Activated naive CD4-positive, alpha-beta T cell treated with Interleukin-2 at 50 U/mL for 16 hours (primary cell): Measurements from ENCODE around the gene CHST8.

Source experiments
- DNase-seq: peaks from one replicate; pipeline ENCODE4 v3.0.0-alpha.2; 2020

The CHST8 gene

DNA sequence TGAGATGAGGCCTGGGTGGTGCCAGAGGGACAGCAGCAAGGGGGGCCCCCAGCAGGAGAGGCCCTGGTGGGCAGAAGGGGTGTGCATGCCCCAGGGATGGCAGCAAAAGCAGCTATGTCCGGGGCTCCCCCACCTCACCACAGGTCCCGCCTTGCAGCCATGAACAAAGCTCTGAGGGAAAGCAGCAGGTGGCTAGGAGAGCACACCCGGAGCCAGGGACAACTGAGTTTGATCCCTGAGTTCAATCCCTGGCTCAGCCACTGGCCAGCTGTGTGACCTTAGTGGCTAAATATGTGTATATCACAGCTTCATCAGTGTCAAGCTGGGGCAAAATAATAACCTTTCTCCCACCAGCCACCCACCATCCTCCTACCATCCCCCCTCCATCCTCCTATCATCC lies 127.3 kb downstream of the CHST8 start:
- DNase-seq, result no peak

DNA sequence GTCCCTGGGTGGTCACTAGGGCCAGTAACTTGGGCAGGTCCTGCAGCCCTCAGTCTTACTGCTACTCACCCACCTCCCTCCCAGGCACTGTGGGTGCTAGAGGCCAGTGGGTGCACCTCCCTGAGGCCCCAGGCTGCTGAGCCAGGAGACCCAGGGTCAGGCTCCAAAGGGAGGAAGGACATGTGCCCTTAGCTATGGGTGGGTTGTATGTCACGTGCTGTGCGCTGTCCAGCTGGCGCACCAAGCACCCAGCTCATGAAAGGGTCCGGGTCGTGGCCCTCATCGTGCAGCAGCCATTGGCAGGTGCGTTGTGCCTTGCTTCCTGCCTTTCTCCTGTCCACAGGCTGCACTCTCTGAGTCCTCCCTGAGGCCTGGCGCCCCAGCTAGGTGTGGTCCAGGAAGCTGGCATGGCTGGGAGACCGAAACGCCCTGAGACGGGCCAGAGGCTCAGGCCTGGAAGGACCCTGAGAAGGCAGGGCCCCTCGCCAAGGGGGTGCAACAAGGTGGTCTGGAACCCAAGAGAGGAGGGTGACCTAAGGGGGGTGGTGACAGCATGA lies 127.9 kb downstream of the CHST8 start:
- DNase-seq, result no peak

DNA sequence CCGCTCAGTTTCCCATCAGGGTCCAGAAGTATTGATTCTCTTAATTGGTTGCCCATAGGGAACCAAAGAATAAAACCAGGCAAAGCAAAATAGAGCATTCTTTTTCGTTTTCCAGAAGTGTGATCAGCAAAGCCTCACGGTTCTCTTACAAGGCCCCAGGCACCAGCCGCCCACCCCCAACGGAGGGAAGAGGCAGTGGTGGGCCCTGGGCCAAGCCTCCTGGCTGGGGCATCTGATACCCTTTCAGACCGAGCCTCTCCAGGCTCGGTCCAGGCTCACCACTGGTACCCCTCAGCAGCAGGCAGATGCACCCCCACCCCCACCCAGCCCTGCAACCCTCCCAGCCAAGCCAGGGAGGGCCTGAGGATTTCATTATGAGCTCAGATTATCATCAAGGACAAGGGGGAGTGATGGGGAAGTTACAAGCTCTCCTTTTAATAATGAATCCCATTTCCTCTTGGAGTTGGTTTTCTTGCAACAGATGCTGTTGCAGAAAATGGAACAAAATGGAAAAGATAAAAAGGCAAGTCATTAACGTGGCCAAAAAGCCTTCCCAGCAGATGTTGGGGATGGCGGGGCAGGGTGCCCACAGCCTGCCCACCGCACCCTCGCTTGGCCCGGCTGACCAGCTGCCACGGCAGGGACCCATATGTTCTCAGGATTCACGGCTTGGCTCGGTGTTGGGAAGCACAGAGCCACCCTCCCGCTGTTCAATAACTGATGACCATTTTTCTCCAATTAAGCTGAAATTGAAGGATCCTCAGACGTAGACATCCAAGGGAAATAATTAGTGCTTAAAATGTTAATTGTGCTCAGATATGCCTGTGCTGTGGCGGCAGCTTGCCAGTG lies 129.1 kb downstream of the CHST8 start:
- no peak for DNase-seq

DNA sequence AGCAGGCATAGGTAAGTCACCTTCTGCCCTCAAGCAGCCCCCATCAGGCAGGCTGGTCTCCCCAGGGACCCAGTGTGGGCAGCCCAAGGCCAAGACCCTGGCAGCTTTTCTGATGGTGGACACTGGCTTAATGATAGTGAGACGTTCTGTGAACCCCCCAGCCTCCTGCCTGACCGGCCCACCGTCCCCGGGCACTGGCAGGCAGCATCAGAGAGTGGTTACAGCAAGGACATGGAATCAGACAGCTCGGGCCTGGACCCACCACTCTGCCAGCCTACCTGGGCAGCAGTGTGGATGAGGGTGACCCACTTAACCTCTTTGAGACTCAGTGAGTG lies 129.7 kb downstream of the CHST8 start:
- DNase-seq, result no peak

DNA sequence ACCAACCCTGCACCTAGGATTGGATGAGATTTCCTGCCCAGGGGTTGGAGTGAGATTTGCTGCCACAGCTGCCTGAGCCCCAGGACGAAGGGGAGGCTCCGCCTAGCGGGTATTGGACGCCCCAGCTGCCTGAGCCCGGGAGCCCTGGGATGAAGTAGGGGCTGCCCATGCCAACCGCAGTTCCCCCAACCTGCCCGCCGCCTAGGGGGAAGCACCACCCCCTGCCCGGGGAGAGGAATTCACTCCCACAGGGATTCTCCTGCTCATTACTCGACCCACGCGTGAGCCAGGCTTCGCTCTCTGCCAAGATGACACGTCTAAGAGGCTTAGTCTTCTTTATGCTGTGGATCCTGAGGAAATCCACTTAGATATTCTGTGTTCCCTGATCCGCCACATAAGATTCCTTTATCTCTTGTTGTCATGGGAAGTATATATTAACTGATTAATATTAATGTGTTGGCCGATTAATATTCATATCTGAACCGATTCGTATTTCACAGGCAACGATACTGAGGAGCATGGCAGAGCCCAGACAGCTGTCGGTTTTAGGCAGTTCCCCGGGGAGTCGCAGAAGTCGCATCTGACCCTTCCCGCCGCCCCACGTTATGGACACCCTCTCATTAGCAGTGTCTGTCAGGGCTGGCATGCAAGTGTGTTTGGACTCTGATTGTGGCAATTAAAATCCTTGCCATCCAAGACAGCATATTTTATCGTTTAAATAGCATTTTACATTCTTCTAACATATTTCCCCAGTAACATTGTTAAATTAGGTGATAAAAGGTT lies 130.5 kb downstream of the CHST8 start:
- DNase-seq, result no peak

GRCh38 chr19:33752945-33753344 lies 131.2 kb downstream of the CHST8 start:
- DNase-seq, result no peak

GRCh38 chr19:33754361-33754760 lies 132.6 kb downstream of the CHST8 start:
- DNase-seq, result no peak

- no peak for DNase-seq
Observed at GRCh38 chr19:33755099-33756035, 133.6 kb downstream of the CHST8 start.

GRCh38 chr19:33756177-33756576 lies 134.4 kb downstream of the CHST8 start:
- DNase-seq, result no peak

DNA sequence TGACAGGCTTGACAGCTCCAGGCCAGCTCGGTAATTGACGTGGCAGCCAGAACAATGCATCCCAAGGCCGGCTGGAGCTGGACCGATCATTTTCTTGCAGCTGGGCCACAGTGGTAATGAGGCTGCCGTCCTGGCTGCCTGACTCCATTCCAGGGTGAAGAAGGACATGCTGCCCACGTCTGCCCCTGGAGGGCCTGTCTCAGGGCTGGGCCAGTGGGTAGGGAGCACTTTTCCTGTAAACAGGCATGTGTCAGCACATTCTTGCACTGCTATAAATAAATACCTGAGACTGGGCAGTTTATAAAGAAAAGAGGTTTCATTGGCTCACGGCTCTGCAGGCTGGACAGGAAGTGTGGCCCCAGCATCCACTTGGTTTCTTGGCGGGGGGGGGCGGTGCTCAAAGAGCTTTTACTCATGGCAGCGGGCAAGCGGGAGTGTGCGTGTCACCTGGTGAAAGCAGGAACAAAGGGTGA lies 136.8 kb downstream of the CHST8 start:
- DNase-seq, result no peak

- no peak for DNase-seq
Observed at GRCh38 chr19:33759356-33759755, 137.6 kb downstream of the CHST8 start.

GRCh38 chr19:33763633-33764371 lies 142.0 kb downstream of the CHST8 start:
- no peak for DNase-seq

- no peak for DNase-seq
Observed at GRCh38 chr19:33766623-33767022, 144.9 kb downstream of the CHST8 start.

DNA sequence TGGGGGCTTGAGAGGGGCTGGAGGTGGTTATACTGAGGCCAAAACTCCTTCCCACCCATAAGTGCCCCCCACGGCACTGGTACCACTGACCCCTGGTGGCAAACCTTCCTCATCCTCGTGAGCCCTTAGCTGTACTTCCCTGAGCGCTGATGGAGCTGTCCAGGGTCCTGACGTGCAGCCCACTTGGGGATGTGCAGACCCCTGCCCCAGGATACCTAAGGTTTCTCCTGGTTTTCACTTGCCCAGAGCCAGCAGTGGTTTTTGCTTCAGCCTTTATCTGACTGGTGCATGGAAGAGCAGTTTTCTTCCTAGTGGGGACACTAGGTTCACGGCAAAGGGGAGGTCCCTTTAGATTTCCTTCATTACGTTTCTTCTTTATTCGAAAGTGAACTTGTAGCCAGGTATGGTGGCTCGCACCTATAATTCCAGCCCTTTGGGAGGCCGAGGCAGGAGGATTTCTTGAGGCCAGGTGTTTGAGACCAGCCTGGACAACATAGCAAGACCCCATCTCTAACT lies 146.2 kb downstream of the CHST8 start:
- peak; percentile 10 for DNase-seq

GRCh38 chr19:33769208-33769607 lies 147.5 kb downstream of the CHST8 start:
- no peak for DNase-seq

DNA sequence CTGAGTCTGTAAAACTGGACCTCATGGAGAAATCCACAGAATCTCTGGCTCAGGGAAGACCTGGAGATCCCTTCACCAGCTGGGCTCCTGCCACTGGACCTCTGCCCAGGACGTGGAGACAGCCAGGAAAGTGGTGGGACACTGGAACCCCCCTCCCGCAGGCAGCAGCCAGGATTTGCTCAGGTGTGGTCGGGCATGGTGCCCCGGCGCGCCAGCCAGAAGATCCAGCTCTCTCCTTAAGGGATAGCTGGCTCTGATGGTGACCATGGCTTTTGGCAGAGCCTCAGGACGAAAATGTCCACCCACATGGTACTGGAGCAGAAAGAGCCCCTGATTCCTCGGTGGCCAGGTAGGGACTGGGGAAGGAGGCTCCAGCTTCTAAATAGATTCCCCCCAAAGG lies 148.4 kb downstream of the CHST8 start:
- DNase-seq, result no peak

DNA sequence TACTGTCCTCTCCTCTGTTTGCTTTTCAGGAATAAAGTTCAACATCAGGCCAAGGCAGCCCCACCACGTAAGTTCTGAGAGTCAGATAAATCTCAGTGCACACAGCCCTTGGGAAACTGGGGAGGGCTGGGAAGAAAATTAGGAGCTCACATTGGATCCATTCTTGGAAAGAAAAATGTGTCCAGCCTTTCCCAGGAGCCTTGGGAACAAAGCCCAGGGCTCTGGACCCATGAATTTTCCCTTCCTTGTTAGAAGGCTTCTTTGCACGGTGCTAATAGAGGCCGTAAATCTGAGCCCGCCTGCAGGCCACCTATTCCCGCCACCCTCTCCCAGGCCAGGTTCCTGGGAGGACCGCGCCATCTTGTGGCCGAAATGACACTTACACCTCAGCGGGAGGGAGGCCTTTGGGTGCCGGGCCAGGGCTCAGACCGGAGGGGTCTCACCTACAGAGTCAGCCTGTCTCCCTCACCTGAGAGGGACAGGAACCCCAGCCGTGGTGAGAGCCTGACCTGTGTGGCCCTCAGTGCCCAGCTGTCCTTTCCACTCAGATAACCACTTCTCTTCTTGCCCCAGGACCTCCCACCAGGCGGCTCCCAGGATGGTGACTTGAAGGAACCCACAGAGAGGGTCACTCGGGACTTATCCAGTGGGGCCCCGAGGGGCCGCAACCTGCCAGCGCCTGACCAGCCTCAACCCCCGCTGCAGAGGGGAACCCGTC lies 149.8 kb downstream of the CHST8 start:
- DNase-seq, result peak; percentile 70

DNA sequence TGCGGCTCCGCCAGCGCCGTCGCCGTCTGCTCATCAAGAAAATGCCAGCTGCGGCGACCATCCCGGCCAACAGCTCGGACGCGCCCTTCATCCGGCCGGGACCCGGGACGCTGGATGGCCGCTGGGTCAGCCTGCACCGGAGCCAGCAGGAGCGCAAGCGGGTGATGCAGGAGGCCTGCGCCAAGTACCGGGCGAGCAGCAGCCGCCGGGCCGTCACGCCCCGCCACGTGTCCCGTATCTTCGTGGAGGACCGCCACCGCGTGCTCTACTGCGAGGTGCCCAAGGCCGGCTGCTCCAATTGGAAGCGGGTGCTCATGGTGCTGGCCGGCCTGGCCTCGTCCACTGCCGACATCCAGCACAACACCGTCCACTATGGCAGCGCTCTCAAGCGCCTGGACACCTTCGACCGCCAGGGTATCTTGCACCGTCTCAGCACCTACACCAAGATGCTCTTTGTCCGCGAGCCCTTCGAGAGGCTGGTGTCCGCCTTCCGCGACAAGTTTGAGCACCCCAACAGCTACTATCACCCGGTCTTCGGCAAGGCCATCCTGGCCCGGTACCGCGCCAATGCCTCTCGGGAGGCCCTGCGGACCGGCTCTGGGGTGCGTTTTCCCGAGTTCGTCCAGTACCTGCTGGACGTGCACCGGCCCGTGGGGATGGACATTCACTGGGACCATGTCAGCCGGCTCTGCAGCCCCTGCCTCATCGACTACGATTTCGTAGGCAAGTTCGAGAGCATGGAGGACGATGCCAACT lies 150.5 kb downstream of the CHST8 start:
- no peak for DNase-seq

GRCh38 chr19:33772858-33773180 lies 151.1 kb downstream of the CHST8 start:
- DNase-seq, result no peak
